ENCODE data around the gene VSTM4.

VSTM4 gene

GRCh38 chr10:49131507-49132361, 16.4 kb upstream of the VSTM4 start:
- no peak for TF ChIP-seq CTCF (conservative IDR thresholded peaks at IDR 0.05; ENCODE audit: low read depth, low read length)
- DNase-seq (ENCODE audit: low read depth), result no peak
- no peak overlapping the region for H3K4me3 ChIP-seq (ENCODE audit: low read length)

GRCh38 chr10:49129376-49129775, 14.1 kb upstream of the VSTM4 start:
- TF ChIP-seq CTCF (conservative IDR thresholded peaks at IDR 0.05; ENCODE audit: low read depth, low read length), result no peak
- no peak for DNase-seq (ENCODE audit: low read depth)
- no peak overlapping the region for H3K4me3 ChIP-seq (ENCODE audit: low read length)

GRCh38 chr10:49128854-49129253, 13.5 kb upstream of the VSTM4 start:
- no peak for DNase-seq (ENCODE audit: low read depth)
- H3K4me3 ChIP-seq (ENCODE audit: low read length), result no peak overlapping the region
- TF ChIP-seq CTCF (conservative IDR thresholded peaks at IDR 0.05; ENCODE audit: low read depth, low read length), result no peak

- H3K4me3 ChIP-seq (ENCODE audit: low read length), result no peak overlapping the region
- DNase-seq (ENCODE audit: low read depth), result no peak
- TF ChIP-seq CTCF (conservative IDR thresholded peaks at IDR 0.05; ENCODE audit: low read depth, low read length), result no peak
Measured at GRCh38 chr10:49123981-49124950, 8.9 kb upstream of the VSTM4 start.

- TF ChIP-seq CTCF (conservative IDR thresholded peaks at IDR 0.05; ENCODE audit: low read depth, low read length), result no peak
- no peak for DNase-seq (ENCODE audit: low read depth)
- H3K4me3 ChIP-seq (ENCODE audit: low read length), result no peak overlapping the region
Measured at GRCh38 chr10:49120911-49121310, 5.6 kb upstream of the VSTM4 start.

- TF ChIP-seq CTCF (conservative IDR thresholded peaks at IDR 0.05; ENCODE audit: low read depth, low read length), result no peak
- H3K4me3 ChIP-seq (ENCODE audit: low read length), result no peak overlapping the region
- DNase-seq (ENCODE audit: low read depth), result peak; percentile 50
Measured at GRCh38 chr10:49119746-49120145, 4.4 kb upstream of the VSTM4 start.
